Measurements from ENCODE around the gene PRKAG3.

- no peak for TF ChIP-seq CTCF (IDR thresholded peaks at IDR 0.05)
- no peak for TF ChIP-seq EZH2 (IDR thresholded peaks at IDR 0.05; ENCODE audit: borderline replicate concordance, insufficient read depth, low read depth, low read length, poor library complexity, severe bottlenecking)
Observed at GRCh38 chr2:218863021-218863520, 31.5 kb upstream of the PRKAG3 start.

All from B cell (primary cell).